CD4-positive, alpha-beta T cell treated with Interleukin-21 for 1 hour (primary cell): Measurements from ENCODE around the gene LILRA5.
"Not testable (repeated sequence)": the region's sequence is repeated elsewhere in the genome, so short reads cannot be mapped to it uniquely, and the experiment has no call there.

Experiments used
- DNase-seq: peaks from one replicate; pipeline ENCODE4 v3.0.0-alpha.2; 2020

The LILRA5 gene

DNA sequence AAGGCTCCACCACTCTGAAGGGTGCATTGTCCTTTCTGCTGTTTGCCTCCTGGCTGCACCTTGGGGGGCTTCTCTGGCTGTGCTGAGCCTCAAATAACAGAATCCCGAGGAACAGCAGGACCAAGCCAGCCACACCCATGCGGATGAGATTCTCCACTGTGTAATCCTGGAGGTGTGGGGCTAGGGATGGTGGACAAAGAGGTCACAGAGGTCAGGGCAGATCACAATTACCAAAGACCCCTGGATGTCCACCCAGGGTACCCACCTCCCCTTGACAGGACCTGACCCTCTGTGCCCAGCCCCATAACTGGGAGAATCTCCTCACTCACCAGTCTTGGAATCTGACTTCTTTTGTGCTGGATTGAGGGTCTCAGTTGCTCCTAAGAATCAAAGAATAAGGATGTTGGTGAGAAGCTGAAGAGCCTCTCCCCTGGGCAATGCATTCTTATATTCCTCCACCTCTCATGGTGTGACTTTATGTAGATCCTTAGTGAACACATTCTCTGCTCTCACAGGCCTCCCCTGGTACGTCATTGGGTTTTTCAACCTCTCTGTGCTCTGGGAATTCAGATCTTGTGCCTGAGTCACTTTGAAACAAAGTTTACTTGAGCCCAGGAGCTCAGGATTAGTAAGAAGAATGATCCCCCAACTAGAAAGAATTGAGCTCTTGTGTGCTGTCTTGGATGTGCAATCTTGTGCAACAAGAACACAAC, 20.8 kb upstream of the LILRA5 start:
- no peak for DNase-seq

GRCh38 chr19:54332149-54332548, 19.2 kb upstream of the LILRA5 start:
- DNase-seq: no peak

GRCh38 chr19:54331626-54332025, 18.7 kb upstream of the LILRA5 start:
- DNase-seq: no peak

DNA sequence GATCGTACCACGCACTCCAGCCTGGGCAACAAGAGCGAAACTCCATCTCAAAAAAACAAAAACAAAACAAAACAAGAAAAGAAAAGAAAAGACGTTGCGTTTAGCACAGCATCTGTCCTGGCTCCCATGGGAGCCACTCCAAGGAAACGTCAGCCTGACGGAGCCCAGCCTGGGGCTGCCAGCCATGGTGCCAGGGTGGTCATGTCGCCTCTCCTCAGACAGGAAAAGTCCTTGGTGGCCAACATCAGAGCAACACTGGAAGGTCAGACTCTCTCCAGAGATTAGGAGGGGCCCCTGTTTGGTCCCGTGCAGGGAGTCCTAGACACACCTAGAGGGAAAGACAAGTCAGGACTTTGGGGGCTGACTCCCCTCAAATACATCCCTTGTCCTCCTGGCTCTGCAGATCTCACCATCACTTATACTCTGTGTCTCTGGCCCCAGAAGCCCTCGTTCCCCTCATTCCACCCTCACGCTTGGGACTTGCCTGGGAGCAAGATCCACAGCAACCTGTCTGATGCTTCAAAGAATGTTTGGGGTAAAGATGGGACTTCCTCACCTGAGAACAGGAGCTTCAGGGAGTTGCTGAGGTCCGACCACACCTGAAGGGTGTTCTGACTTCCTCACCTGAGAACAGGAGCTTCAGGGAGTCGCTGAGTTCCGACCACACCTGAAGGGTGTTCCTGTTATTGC, 16.7 kb upstream of the LILRA5 start:
- no peak for DNase-seq

GRCh38 chr19:54328781-54329180, 15.8 kb upstream of the LILRA5 start:
- DNase-seq: not testable (repeated sequence)

- DNase-seq: no peak
Observed at GRCh38 chr19:54325631-54326030, 12.7 kb upstream of the LILRA5 start.

GRCh38 chr19:54325194-54325621, 12.2 kb upstream of the LILRA5 start:
- DNase-seq: peak; percentile 72

DNA sequence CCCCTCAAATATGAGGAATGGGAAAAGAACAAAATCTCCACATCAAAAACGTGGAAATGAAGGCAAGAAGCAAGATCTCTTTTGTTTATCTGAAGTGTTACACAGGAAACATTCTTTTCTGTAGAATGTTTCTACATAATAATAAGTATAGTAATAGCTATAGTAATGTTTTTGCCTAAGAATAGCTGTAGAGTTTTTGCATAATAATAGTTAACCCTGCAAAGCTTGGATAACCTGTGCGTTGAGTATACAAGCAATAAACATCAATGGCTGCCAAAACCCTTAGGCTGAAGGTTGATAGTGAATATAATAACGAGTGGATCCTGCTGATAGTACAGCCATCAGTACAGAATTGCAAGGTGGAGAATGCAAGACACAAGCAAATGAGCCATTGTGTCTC, 11.1 kb upstream of the LILRA5 start:
- DNase-seq: no peak

DNA sequence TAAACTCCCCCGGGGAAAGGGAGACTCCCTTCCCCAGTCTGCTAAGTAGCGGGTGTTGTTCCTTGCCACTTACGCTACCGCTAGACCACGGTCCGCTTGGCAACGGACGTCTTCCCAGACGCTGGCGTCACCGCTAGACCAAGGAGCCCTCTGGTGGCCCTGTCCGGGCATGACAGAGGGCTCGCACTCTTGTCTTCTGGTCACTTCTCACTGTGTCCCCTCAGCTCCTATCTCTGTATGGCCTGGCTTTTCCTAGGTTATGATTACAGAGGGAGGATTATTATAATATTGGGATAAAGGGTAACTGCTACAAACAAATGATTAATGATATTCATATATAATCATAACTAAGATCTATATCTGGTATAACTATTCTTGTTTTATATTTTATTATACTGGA, 10.0 kb upstream of the LILRA5 start:
- not testable (repeated sequence) for DNase-seq

DNA sequence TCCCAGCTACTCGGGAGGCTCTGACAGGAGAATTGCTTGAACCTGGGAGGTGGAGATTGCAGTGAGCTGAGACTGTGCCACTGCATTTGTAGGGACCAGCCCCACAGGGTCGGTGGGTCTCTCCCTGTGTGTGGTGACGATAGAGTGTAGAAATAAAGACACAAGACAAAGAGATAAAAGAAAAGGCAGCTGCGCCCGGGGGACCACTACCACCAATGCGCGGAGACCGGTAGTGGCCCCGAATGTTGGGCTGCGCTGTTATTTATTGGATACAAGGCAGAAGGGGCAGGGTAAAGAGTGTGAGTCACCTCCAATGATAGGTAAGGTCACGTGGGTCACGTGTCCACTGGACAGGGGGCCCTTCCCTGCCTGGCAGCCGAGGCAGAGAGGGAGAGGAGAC, 9.3 kb upstream of the LILRA5 start:
- not testable (repeated sequence) for DNase-seq

DNA sequence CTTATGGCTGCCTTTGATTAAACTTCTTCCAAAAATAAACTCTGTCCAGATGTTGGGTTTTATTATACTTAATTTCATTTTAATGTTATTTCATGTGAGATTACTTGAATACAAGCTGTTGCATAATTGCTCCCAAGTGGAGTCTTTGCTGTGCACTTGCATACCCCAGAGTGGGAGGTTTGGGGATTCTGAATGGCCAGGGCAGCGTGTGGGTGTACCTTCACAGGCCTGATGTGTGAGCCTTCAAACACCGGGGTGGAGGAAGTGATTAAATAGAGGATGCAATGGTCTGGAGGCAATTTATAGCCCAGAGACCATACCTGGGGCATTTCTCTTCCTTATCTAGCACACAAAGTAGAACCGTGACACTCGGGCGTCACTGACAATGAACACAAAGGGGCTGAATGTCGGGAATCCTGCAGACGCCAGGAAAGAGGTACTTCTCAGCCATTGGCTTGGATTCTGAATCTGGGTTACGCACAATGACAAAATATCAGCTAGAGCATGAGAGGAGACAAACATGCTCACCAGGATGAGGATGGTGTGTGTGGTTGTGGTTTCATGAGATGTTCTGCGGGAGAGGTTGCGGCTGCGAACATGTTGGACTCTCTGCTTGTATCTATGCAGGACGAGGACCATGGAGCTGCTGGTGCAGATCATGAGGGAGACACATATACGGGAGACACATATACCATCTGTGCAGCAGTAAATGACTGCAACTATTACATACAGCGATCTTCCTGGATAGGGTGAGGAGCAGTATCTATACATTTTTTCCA, 7.1 kb upstream of the LILRA5 start:
- DNase-seq: no peak

DNA sequence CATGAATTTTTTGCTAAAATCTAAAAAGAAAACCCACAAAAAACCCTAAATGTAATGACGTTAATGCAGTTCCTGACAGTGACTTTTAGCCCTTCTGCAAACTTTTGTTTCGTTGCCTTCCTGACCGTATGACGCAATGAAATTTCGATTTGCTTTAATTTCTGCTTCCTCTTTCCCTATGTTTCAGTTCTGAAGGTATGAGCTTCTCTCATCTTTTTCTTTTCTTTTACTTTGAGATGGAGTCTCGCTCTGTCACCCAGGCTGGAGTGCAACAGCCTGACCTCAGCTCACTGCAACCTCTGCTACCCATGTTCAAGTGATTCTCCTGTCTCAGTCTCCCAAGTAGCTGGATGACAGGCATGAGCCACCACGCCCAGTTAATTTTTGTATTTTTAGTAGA, 6.1 kb upstream of the LILRA5 start:
- DNase-seq: no peak

DNA sequence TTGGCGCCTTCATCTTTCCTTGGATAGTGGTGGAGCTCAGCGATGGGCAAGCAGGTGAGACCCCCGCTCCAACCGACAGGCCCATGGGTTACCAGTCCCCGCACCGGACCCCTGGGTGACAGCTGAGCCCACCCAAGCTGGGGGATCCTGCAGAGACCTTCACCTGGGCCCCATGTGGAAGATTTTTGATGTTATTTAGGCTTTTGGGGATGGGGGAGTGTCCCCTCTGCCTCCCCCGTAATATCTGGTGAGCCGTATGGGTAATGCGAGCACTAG, 4.9 kb upstream of the LILRA5 start:
- no peak for DNase-seq

- DNase-seq: no peak
Observed at GRCh38 chr19:54317108-54317964, 4.4 kb upstream of the LILRA5 start.

DNA sequence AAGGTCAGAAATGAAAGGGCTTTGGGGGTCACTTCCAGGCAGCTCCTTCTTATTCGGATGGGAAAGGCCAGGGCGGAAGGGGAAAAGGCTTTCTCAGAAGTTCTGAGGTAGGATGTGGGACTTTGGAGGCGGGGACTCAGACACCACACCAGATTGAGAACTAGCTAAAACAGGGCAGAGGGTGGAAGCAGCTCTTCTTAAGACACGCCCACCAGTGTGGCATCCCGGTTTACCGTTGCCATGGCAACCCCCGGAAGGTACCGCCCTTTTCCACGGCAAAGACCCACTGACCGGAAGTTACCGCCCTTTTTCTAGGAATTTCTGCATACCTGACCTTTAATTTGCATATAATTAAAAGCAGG, 3.8 kb upstream of the LILRA5 start:
- peak; percentile 20 for DNase-seq

DNA sequence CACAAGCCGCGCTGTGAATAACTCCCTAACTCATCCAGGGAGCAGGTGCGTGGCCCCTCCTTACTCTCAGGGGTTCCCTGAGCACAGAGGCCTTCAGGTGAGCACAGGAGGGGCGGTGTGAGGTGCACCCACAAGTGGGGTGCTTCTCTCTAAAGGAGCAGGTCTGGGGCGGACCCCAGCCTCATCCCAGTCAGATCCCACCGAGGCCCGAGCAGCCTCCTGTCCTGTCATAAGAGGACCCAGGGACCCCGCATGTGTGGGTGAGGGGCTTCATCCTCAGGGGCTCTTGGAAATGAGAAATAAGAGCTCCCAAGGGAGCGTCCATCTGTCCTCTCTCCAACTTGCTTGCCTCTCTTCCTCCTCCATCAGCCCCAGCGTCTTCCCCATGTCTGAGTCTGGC, 3.0 kb upstream of the LILRA5 start:
- no peak for DNase-seq

DNA sequence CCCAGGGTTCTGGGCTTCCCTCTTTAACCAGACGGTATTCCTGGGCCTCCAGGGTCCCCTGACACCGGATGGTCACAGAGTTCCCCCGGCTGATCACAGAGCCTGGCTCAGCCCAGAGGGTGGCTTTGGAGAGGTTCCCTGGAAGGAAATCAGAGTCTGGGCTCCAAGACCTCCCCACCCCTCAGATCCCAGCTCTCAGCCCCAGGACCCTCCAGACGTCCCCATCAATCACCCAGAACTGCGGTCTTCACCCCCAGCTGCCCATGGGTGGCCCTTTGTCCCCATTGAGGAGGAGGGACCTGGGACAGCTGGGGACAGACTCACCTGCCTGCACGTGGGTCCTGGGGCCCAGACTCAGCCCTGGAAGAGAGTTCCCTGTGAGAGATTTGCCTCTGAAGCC, 955 bp downstream of the LILRA5 start:
- no peak for DNase-seq

GRCh38 chr19:54311486-54311885, 1.5 kb downstream of the LILRA5 start:
- DNase-seq: no peak

- no peak for DNase-seq
Observed at GRCh38 chr19:54310543-54310942, 2.4 kb downstream of the LILRA5 start.

DNA sequence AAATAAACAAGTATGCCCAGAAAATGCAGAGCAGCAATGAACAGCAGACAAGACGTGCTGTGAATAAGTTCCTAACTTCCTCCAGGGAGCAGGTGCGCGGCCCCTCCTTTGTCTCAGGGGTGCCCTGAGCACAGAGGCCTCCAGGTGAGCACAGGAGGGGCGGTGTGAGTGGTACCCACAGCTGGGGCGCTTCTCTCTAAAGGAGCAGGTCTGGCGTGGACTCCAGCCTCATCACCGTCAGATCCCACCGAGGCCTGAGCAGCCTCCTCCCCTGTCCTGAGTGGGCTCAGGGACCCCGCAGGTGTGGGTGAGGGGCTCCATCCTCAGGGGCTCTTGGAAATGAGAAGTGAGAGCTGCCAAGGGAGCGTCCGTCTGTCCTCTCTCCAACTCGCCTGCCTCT, 3.2 kb downstream of the LILRA5 start:
- DNase-seq: no peak

- DNase-seq: no peak
Observed at GRCh38 chr19:54307389-54308020, 5.5 kb downstream of the LILRA5 start.

GRCh38 chr19:54305141-54305540, 7.8 kb downstream of the LILRA5 start:
- DNase-seq: no peak

GRCh38 chr19:54302257-54302656, 10.7 kb downstream of the LILRA5 start:
- DNase-seq: peak; percentile 16
